ENCODE measurements around the gene PLAAT3.

DNA sequence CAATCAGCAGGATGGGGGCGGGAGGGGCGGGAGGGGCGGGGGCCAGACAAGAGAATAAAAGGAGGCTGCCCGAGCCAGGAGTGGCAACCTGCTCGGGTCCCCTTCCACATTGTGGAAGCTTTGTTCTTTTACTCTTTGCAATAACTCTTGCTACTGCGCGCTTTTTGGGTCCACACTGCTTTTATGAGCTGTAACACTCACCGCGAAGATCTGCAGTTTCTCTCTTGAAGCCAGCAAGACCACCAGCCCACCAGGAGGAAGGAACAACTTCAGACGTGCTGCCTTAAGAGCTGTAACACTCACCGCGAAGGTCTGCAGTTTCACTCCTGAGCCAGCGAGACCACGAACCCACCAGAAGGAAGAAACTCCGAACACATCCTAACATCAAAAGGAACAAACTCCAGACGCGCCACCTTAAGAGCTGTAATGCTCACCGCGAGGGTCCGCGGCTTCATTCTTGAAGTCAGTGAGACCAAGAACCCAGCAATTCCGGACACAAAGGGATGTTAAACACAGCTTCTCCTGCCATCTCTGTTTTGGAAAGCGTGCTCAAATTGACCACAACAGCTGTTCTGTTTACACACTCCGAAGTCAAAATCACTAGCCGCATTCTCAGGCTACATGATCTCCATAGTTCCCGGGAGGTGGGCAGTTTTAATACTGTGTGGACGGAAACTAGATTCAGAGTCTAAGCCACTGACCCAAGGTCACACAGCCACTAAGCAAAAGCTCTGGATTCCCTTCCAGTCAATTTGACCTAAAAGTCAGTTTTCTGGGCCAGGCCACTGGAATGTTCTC, 62.9 kb downstream of the PLAAT3 start:
- TF ChIP-seq CTCF (IDR thresholded peaks at IDR 0.05; ENCODE audit: low read depth, low read length, missing input control): no peak
- TF ChIP-seq MAX (IDR thresholded peaks at IDR 0.05): no peak
- TF ChIP-seq, protein P1, sequence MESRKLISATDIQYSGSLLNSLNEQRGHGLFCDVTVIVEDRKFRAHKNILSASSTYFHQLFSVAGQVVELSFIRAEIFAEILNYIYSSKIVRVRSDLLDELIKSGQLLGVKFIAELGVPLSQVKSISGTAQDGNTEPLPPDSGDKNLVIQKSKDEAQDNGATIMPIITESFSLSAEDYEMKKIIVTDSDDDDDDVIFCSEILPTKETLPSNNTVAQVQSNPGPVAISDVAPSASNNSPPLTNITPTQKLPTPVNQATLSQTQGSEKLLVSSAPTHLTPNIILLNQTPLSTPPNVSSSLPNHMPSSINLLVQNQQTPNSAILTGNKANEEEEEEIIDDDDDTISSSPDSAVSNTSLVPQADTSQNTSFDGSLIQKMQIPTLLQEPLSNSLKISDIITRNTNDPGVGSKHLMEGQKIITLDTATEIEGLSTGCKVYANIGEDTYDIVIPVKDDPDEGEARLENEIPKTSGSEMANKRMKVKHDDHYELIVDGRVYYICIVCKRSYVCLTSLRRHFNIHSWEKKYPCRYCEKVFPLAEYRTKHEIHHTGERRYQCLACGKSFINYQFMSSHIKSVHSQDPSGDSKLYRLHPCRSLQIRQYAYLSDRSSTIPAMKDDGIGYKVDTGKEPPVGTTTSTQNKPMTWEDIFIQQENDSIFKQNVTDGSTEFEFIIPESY (IDR thresholded peaks at IDR 0.05): no peak
- no peak for TF ChIP-seq JUND (IDR thresholded peaks at IDR 0.05)
- no peak for TF ChIP-seq HNF4G (IDR thresholded peaks at IDR 0.05)
- no peak for TF ChIP-seq GABPA (IDR thresholded peaks at IDR 0.05 in 1 of 2, conservative IDR thresholded peaks at IDR 0.05 in 1 of 2)
- TF ChIP-seq RAD21 (IDR thresholded peaks at IDR 0.05): no peak
- TF ChIP-seq FOXA1 (IDR thresholded peaks at IDR 0.05): no peak
- no peak for TF ChIP-seq EGR1 (IDR thresholded peaks at IDR 0.05; ENCODE audit: low read depth in 2 of 2)

Measured in liver (tissue), 3 donors.